ENCODE data around the gene STK10. TPM values are rescaled to one million over a fixed set of nuclear protein-coding genes. Genes with fewer than 3 reads are reported as not detected.

The STK10 gene
- total RNA-seq, 4 donors from 2014 or later, result 5.4 to 18.3 (median 5.7) TPM

- peaks cover 52 to 63% of the 10 kb centered on the region in 2 donors for H3K4me1 ChIP-seq
- ATAC-seq (no peak), DNase-seq (no peak)
- H3K27me3 ChIP-seq, result no peaks in the 10 kb centered on the region
- intact Hi-C loops (cut with DNase I; ENCODE audit: low total_unique reads), result no loop called here
- H3K36me3 ChIP-seq, result no peaks in the 10 kb centered on the region
- in situ Hi-C loops (cut with MboI; ENCODE audit: low sequenced_read_pairs in 4 of 4), result no loop called here
- no peak overlapping the region for H3K27ac ChIP-seq
- no peak overlapping the region for H3K4me3 ChIP-seq
- no peak for TF ChIP-seq POLR2A (IDR thresholded peaks at IDR 0.05)
- TF ChIP-seq, protein P1, sequence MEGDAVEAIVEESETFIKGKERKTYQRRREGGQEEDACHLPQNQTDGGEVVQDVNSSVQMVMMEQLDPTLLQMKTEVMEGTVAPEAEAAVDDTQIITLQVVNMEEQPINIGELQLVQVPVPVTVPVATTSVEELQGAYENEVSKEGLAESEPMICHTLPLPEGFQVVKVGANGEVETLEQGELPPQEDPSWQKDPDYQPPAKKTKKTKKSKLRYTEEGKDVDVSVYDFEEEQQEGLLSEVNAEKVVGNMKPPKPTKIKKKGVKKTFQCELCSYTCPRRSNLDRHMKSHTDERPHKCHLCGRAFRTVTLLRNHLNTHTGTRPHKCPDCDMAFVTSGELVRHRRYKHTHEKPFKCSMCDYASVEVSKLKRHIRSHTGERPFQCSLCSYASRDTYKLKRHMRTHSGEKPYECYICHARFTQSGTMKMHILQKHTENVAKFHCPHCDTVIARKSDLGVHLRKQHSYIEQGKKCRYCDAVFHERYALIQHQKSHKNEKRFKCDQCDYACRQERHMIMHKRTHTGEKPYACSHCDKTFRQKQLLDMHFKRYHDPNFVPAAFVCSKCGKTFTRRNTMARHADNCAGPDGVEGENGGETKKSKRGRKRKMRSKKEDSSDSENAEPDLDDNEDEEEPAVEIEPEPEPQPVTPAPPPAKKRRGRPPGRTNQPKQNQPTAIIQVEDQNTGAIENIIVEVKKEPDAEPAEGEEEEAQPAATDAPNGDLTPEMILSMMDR (IDR thresholded peaks at IDR 0.05 in 4 of 5, conservative IDR thresholded peaks at IDR 0.05 in 1 of 5), result no peak
- no peaks in the 10 kb centered on the region for H3K9me3 ChIP-seq
These were observed 185.0 kb downstream of the STK10 start for GRCh38 chr5:172002840-172003512.

GRCh38 chr5:172002310-172002709 is 185.7 kb downstream of the STK10 start:
- in situ Hi-C loops (cut with MboI; ENCODE audit: low sequenced_read_pairs in 4 of 4), result no loop called here
- Histone ChIP-seq H3K9me3 (no peaks in the 10 kb centered on the region), H3K4me3 (no peak overlapping the region), H3K4me1 (peaks cover 46 to 61% of the 10 kb centered on the region in 2 donors), H3K27me3 (no peaks in the 10 kb centered on the region), H3K27ac (no peak overlapping the region), H3K36me3 (no peaks in the 10 kb centered on the region)
- DNase-seq (no peak), ATAC-seq (no peak)
- TF ChIP-seq, protein P1 (IDR thresholded peaks at IDR 0.05 in 4 of 5, conservative IDR thresholded peaks at IDR 0.05 in 1 of 5), result peak in 1 of 5 experiments; percentile 38
- TF ChIP-seq POLR2A (IDR thresholded peaks at IDR 0.05), result no peak
- intact Hi-C loops (cut with DNase I; ENCODE audit: low total_unique reads), result no loop called here

DNA sequence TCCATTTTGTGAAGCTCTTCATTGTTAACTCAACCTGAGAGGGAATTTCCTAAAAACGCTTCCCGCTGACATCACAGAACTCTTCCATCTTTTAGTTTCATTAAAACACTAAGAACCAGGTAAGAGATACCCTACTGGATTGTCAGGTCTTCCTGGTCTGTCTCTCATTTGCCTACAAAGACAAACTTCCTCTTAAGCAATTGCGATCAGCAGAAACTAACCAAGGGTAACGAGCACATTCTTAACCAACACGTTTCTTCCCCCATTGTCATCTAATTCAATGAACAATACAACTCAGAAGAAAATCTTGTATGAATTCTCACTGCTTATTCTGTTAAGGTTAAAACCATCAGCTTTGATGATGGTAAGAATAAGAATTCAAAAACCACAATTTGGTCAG is 188.1 kb downstream of the STK10 start:
- TF ChIP-seq, protein P1 (IDR thresholded peaks at IDR 0.05 in 4 of 5, conservative IDR thresholded peaks at IDR 0.05 in 1 of 5), result no peak
- no peak for TF ChIP-seq POLR2A (IDR thresholded peaks at IDR 0.05)

DNA sequence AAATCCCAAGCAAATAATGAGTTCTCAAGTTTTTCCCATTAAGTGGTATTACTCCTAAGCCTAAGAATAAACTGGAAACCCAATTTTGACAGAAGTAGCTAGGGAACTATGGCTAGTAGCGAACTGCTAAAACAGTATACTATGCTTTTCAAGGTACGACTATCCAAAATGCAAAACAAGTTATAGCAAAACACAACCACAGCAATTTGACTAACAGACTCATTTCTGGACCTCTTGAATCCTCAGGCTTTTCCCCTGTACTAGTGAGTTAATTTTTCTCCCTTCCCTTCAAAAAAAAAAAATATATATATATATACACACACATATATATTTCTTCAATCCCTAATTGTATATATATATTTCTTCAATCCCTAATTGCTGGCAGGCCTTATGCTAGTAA is 188.9 kb downstream of the STK10 start:
- DNase-seq, result no peak
- no peaks in the 10 kb centered on the region for H3K36me3 ChIP-seq
- TF ChIP-seq, protein P1 (IDR thresholded peaks at IDR 0.05 in 4 of 5, conservative IDR thresholded peaks at IDR 0.05 in 1 of 5), result no peak
- no peak for TF ChIP-seq POLR2A (IDR thresholded peaks at IDR 0.05)
- ATAC-seq, result no peak
- no peak overlapping the region for H3K4me3 ChIP-seq
- H3K9me3 ChIP-seq, result no peaks in the 10 kb centered on the region
- in situ Hi-C loops (cut with MboI; ENCODE audit: low sequenced_read_pairs in 4 of 4), result no loop called here
- H3K4me1 ChIP-seq, result peaks cover 31 to 42% of the 10 kb centered on the region in 2 donors
- H3K27me3 ChIP-seq, result no peaks in the 10 kb centered on the region
- H3K27ac ChIP-seq, result no peak overlapping the region
- intact Hi-C loops (cut with DNase I; ENCODE audit: low total_unique reads), result no loop called here

More for the DNA sequence above, 188.1 kb downstream of the STK10 start:
- intact Hi-C loops (cut with DNase I; ENCODE audit: low total_unique reads) (no loop called here), in situ Hi-C loops (cut with MboI; ENCODE audit: low sequenced_read_pairs in 4 of 4) (no loop called here)
- Histone ChIP-seq H3K4me3 (no peak overlapping the region), H3K9me3 (no peaks in the 10 kb centered on the region), H3K36me3 (no peaks in the 10 kb centered on the region), H3K27ac (no peak overlapping the region), H3K27me3 (no peaks in the 10 kb centered on the region), H3K4me1 (peaks cover 38 to 50% of the 10 kb centered on the region in 2 donors)
- no peak for ATAC-seq
- DNase-seq, result no peak
